ENCODE measurements around the gene TSHZ1. TPM values are rescaled to one million over a fixed set of nuclear protein-coding genes. Genes with fewer than 3 reads are reported as not detected.

TSHZ1 gene
- total RNA-seq, 2 donors from 2014 or later: 14.5 to 19.4 TPM

GRCh38 chr18:75262511-75262910 is 51.9 kb downstream of the TSHZ1 start:
- Histone ChIP-seq H3K4me3 (no peak overlapping the region), H3K4me1 (peaks cover 0 to 29% of the 10 kb centered on the region in 2 donors), H3K27ac (no peak overlapping the region), H3K36me3 (no peaks in the 10 kb centered on the region), H3K27me3 (no peaks in the 10 kb centered on the region), H3K9me3 (no peaks in the 10 kb centered on the region)
- DNase-seq (ENCODE audit: low spot score): no peak
- TF ChIP-seq CTCF (IDR thresholded peaks at IDR 0.05): no peak

GRCh38 chr18:75264195-75264594 is 53.6 kb downstream of the TSHZ1 start:
- DNase-seq (ENCODE audit: low spot score): no peak
- no peak overlapping the region for H3K4me3 ChIP-seq
- H3K9me3 ChIP-seq: no peaks in the 10 kb centered on the region
- no peaks in the 10 kb centered on the region for H3K27me3 ChIP-seq
- peaks cover 0 to 36% of the 10 kb centered on the region in 2 donors for H3K4me1 ChIP-seq
- no peak for TF ChIP-seq CTCF (IDR thresholded peaks at IDR 0.05)
- H3K36me3 ChIP-seq: no peaks in the 10 kb centered on the region
- no peak overlapping the region for H3K27ac ChIP-seq

- no peak for DNase-seq (ENCODE audit: low spot score)
- no peaks in the 10 kb centered on the region for H3K36me3 ChIP-seq
- H3K27ac ChIP-seq: no peak overlapping the region
- H3K4me3 ChIP-seq: no peak overlapping the region
- H3K27me3 ChIP-seq: no peaks in the 10 kb centered on the region
- TF ChIP-seq CTCF (IDR thresholded peaks at IDR 0.05): no peak
- H3K4me1 ChIP-seq: peaks cover 0 to 36% of the 10 kb centered on the region in 2 donors
- H3K9me3 ChIP-seq: no peaks in the 10 kb centered on the region
Observed at GRCh38 chr18:75264926-75265597, 54.5 kb downstream of the TSHZ1 start.

GRCh38 chr18:75265872-75266271 is 55.3 kb downstream of the TSHZ1 start:
- no peaks in the 10 kb centered on the region for H3K36me3 ChIP-seq
- no peak for DNase-seq (ENCODE audit: low spot score)
- no peak overlapping the region for H3K4me3 ChIP-seq
- no peaks in the 10 kb centered on the region for H3K27me3 ChIP-seq
- no peak for TF ChIP-seq CTCF (IDR thresholded peaks at IDR 0.05)
- H3K9me3 ChIP-seq: no peaks in the 10 kb centered on the region
- H3K27ac ChIP-seq: no peak overlapping the region
- H3K4me1 ChIP-seq: peaks cover 0 to 36% of the 10 kb centered on the region in 2 donors

GRCh38 chr18:75267643-75268363 is 57.2 kb downstream of the TSHZ1 start:
- peaks cover 0 to 29% of the 10 kb centered on the region in 2 donors for H3K4me1 ChIP-seq
- H3K27me3 ChIP-seq: no peaks in the 10 kb centered on the region
- no peaks in the 10 kb centered on the region for H3K36me3 ChIP-seq
- no peak for DNase-seq (ENCODE audit: low spot score)
- no peaks in the 10 kb centered on the region for H3K9me3 ChIP-seq
- H3K27ac ChIP-seq: no peak overlapping the region
- H3K4me3 ChIP-seq: no peak overlapping the region
- TF ChIP-seq CTCF (IDR thresholded peaks at IDR 0.05): no peak

All from right atrium auricular region (tissue), 2 donors.